Measurements from ENCODE around the gene NINJ1. TPM values are rescaled to one million over a fixed set of nuclear protein-coding genes. Genes with fewer than 3 reads are reported as not detected.

NINJ1 gene, protein sequence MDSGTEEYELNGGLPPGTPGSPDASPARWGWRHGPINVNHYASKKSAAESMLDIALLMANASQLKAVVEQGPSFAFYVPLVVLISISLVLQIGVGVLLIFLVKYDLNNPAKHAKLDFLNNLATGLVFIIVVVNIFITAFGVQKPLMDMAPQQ
- 42.4 and 72.4 TPM in 2 replicates for total RNA-seq

DNA sequence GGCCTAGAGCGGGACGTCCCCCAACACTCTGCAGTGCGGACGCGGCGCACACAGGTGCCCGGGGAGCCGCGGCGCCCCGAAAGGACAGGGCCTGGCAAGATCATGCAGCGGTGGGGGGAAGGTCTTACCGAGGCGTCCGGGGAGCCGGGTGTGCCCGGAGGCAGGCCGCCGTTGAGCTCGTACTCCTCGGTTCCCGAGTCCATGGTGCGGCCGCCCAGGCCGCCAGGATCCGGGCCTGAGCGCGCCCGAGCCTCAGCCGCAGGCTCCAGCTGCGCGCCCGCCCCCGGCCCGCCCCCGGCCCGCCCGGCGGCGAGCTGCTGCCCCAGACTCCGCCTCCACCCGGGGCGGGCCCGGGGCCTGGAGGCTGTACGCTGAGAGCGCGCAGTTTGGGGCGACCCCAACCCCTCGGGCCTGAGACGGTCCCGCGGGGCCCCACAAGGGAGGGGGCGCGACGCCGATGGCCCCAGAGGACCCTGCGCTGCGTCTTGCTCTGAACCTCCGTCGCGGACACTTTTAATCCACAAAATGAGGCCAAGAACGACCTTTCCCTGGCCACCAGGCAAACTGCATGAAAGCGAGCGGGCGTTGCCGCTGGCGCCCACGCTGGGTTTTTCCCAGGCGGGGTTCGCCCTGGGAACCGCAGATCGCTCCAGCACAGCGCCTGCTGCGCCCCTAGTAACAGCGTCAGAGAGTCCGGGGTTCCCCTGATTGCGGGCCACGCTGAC is at the start of gene NINJ1:
Gene NINJ1 (minus strand): TSS at position 237 of the 725 bp plus-strand sequence. CDS start 34 bp downstream, at position 203.

DNA sequence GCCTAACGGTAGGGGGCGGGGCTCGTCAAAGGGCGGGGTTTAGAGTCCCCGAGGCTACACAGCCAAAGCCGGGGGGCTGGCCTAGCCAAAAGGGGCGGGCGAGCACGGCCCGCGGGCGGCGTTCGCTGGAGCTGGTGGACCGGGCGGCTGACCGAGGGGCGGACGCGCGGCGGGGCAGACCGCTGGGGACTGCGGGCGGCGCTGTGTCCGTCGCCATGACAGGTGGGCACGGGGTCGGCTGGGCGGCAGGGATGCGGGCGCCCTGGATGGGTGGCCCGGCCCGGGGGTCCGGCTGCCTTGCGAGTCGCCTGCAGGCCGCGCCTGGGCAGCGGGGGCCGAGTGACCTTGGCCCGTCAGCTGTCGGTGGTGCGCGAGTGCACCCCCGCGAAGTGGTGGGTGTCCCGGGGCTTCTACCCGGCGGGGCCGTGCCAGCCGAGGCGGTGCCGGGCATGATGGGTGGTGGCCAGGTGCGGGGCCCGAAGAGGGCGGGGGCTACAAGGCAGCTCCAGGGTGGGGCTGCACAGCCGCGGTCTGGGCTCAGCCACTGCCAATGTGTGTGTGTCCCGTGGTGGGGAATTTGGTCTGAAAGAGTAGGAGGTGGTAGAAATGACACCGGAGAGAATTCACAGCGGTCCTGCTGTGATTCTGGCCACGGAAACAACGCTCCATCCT is 37.8 kb downstream of the NINJ1 start, which contains the start of gene CARD19:
Gene CARD19 (plus strand): TSS at position 87 of the 672 bp plus-strand sequence. CDS start 129 bp downstream, at position 216.

Other genes with a start within 250 kb of the NINJ1 start
- not detected in 2 replicates for gene FGD3, start 186.7 kb downstream of the NINJ1 start, total RNA-seq
- not detected in 2 replicates for gene SUSD3, start 75.5 kb downstream of the NINJ1 start, total RNA-seq
- gene CARD19, start 38.0 kb downstream of the NINJ1 start, total RNA-seq = 53.8 and 60.0 TPM in 2 replicates
- not detected in 2 replicates for gene WNK2, start 49.9 kb upstream of the NINJ1 start, total RNA-seq

Measured in placental pericyte (primary cell).